GM23248 (cell line): ENCODE measurements around the gene MACC1. TPM values are rescaled to one million over a fixed set of nuclear protein-coding genes. Genes with fewer than 3 reads are reported as not detected.

Source experiments
- DNase-seq: peaks from one replicate; pipeline ENCODE4 v3.0.0-alpha.2; 2015
- H2AFZ ChIP-seq: fragments of 200-600 bp; sonication (generic); 2 replicates; pipeline ENCODE4 v1.6.1; 2016; ENCODE audit warnings: antibody characterized with exemption
- H3F3A ChIP-seq: fragments of 200-600 bp; sonication (generic); 2 replicates; pipeline ENCODE4 v1.6.1; 2016; ENCODE audit warnings: mild to moderate bottlenecking, antibody characterized with exemption, mixed run types; ENCODE audit not compliant: insufficient read depth
- H3K27ac ChIP-seq: fragments of 200-600 bp; sonication (generic); 2 replicates; pipeline ENCODE4 v1.5.1; 2016; ENCODE audit warnings: mild to moderate bottlenecking
- H3K27me3 ChIP-seq: fragments of 200-600 bp; sonication (generic); replicated peaks from 2 replicates; pipeline ENCODE4 v1.6.1; 2016; ENCODE audit warnings: mild to moderate bottlenecking; ENCODE audit not compliant: insufficient read depth
- H3K36me3 ChIP-seq: fragments of 200-600 bp; sonication (generic); 2 replicates; pipeline ENCODE4 v1.6.1; 2016; ENCODE audit warnings: low read depth, mild to moderate bottlenecking
- H3K4me1 ChIP-seq: fragments of 200-600 bp; sonication (generic); 2 replicates; pipeline ENCODE4 v1.6.1; 2016; ENCODE audit warnings: mild to moderate bottlenecking; ENCODE audit not compliant: insufficient read depth
- H3K4me2 ChIP-seq: fragments of 200-600 bp; sonication (generic); one replicate; pipeline ENCODE4 v1.6.1; 2016; ENCODE audit warnings: mild to moderate bottlenecking; ENCODE audit not compliant: unreplicated experiment
- H3K4me3 ChIP-seq: fragments of 200-600 bp; sonication (generic); 2 replicates; pipeline ENCODE4 v1.5.1; 2016; ENCODE audit warnings: mild to moderate bottlenecking
- H3K79me2 ChIP-seq: fragments of 200-600 bp; sonication (generic); 2 replicates; pipeline ENCODE4 v1.6.1; 2016; ENCODE audit warnings: mild to moderate bottlenecking; ENCODE audit not compliant: insufficient read depth
- H3K9ac ChIP-seq: fragments of 200-600 bp; sonication (generic); 2 replicates; pipeline ENCODE4 v1.6.1; 2016; ENCODE audit warnings: mild to moderate bottlenecking
- H3K9me2 ChIP-seq: fragments of 200-600 bp; sonication (generic); 2 replicates; pipeline ENCODE4 v1.6.1; 2016; ENCODE audit warnings: mixed run types, mild to moderate bottlenecking, moderate library complexity; ENCODE audit not compliant: insufficient read depth
- H3K9me3 ChIP-seq: fragments of 200-600 bp; sonication (generic); one replicate; pipeline ENCODE4 v1.6.1; 2017; ENCODE audit warnings: low read depth
- H4K20me1 ChIP-seq: fragments of 200-600 bp; sonication (generic); 2 replicates; pipeline ENCODE4 v1.6.0; 2016; ENCODE audit not compliant: insufficient read depth
- EZH2 ChIP-seq: fragments of 200-600 bp; sonication (generic); IDR thresholded peaks from 2 replicates; pipeline ENCODE4 v1.6.1; 2018; ENCODE audit warnings: antibody characterized with exemption, mild to moderate bottlenecking; ENCODE audit not compliant: insufficient read depth, poor library complexity, severe bottlenecking
- EZH2phosphoT487 ChIP-seq: fragments of 200-600 bp; sonication (generic); IDR thresholded peaks from 2 replicates; pipeline ENCODE4 v1.6.1; 2018; ENCODE audit warnings: antibody characterized with exemption, moderate library complexity, mild to moderate bottlenecking, low read depth; ENCODE audit not compliant: insufficient read depth
- whole genome bisulfite sequencing, 2 experiments: methylation state at CpG; one replicate each; pipeline ENCODE4 v1.1.6; 2015 to 2017; ENCODE audit warnings: low lambda C conversion rate in 2 of 2, low coverage in 1 of 2; ENCODE audit errors: missing lambda C conversion rate in 2 of 2; 5-methylcytosine and 5-hydroxymethylcytosine counted together
- in situ Hi-C: fragments of 300-500 bp; cut with MboI; formaldehyde crosslinking; loops from 2 replicates; pipeline ENCODE4 v1.15.0; 2020
- polyA plus RNA-seq: library from polyadenylated mRNA; unstranded; fragments of >200 nt; fragmentation: Nextera tagmentation; extraction: Ambion mirVana; gene quantifications from 2 replicates; pipeline ENCODE4 v1.2.1, GENCODE V29; 2016
- total RNA-seq: library from RNA; depleted of rRNA; stranded (reverse); fragments of >200 nt; shearing (Covaris generic); gene quantifications from 2 replicates; pipeline ENCODE4 v1.2.3, GENCODE V29; 2014

The MACC1 gene
- total and polyA plus RNA-seq, 2 experiments from 2014 or later = 0.05 to 0.11 TPM

DNA sequence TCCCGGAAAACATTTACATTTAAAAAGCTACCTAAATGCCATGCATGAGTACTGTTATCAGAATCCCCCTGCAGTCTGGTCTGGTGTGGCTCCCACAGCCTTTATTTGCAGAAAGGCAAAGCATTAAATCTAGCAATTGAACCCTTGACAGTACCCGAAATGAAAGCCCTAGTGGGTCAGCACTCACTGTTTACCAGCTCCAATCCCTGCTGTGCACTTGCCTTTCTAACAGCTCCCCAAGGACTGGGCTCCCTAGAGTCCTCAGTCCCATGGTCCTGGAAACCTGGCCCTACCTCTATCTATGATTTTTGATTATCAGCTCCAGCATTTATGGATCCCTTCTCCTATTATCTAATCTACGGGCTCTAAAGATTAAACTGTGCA, 1.9 kb upstream of the MACC1 start:
- no peak overlapping the region for H2AFZ ChIP-seq
- no peaks in the 10 kb centered on the region for H3K36me3 ChIP-seq
- TF ChIP-seq EZH2 (no peak), EZH2phosphoT487 (no peak)
- H3K4me2 ChIP-seq = no peak overlapping the region
- H3K4me1 ChIP-seq = peaks cover 53% of the 10 kb centered on the region
- H3K9me3 ChIP-seq = no peaks in the 10 kb centered on the region
- H3K9ac ChIP-seq = no peak overlapping the region
- H3K79me2 ChIP-seq = no peaks in the 10 kb centered on the region
- 97% methylated on average over 3 of the region's 3 CpGs for WGBS, 2 experiments
- no peaks in the 10 kb centered on the region for H3K27me3 ChIP-seq
- H3F3A ChIP-seq = peaks cover 34% of the 10 kb centered on the region
- H3K27ac ChIP-seq = no peak overlapping the region
- DNase-seq = no peak
- in situ Hi-C loops = no loop called here
- no peaks in the 10 kb centered on the region for H4K20me1 ChIP-seq
- H3K9me2 ChIP-seq = no peaks in the 10 kb centered on the region
- H3K4me3 ChIP-seq = no peak overlapping the region

DNA sequence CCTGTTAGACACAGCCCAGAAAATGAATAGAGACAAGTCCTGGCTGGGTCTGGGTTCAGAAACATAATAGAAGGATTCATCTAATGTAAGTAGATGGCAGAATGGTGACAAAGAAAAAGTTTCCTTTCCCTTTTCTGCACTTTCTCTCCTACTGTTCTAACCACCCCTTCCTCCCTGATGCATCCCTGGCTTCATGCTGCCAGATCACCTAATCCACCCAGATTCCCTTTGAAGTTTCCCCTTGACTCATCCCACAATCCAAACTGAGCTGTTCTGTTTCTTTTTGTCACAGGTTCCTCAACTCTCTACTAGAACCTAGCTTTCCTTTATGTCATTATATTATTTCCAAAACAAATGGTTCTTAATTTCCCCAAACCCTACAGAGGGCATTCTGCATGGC, 1.1 kb upstream of the MACC1 start:
- H3K9me3 ChIP-seq = no peaks in the 10 kb centered on the region
- H3K4me1 ChIP-seq = peaks cover 45% of the 10 kb centered on the region
- in situ Hi-C loops = no loop called here
- H3K4me2 ChIP-seq = no peak overlapping the region
- H4K20me1 ChIP-seq = no peaks in the 10 kb centered on the region
- TF ChIP-seq EZH2phosphoT487 (no peak), EZH2 (no peak)
- no peaks in the 10 kb centered on the region for H3K27me3 ChIP-seq
- H2AFZ ChIP-seq = no peak overlapping the region
- H3K36me3 ChIP-seq = no peaks in the 10 kb centered on the region
- peaks cover 34% of the 10 kb centered on the region for H3F3A ChIP-seq
- no peak overlapping the region for H3K4me3 ChIP-seq
- H3K9ac ChIP-seq = no peak overlapping the region
- H3K79me2 ChIP-seq = no peaks in the 10 kb centered on the region
- DNase-seq = no peak
- H3K27ac ChIP-seq = no peak overlapping the region
- no peaks in the 10 kb centered on the region for H3K9me2 ChIP-seq

DNA sequence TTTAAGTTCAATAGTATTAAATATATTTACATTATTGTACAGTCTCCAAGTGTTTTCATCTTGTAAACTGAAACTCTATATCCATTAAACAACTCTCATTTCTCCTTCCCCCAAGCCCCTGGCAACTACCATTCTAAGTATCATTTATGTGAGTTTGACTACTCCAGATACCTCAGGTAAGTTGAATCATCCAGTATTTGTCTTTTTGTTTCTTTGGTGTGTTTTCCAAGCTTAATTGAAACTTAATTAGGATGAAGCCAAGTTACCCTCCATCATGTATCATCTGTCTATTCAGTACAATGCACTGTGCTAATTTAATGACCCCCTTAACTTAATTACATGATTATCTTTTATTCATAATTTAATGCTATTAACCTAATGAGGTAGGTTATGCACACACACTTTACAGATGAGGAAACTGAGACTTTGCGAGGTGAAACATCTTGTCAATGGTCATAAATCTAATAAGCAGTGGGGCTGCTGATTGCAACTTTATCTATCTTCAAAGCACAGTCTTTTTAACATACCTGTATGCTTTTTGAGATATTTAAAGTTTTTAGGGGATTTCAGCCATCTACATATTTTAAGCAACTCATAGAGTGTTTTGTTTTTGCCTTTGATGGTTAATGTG, 663 bp downstream of the MACC1 start:
- Histone ChIP-seq H3K27me3 (no peaks in the 10 kb centered on the region), H3K4me3 (no peak overlapping the region), H3K9me2 (no peaks in the 10 kb centered on the region), H3K79me2 (no peaks in the 10 kb centered on the region), H3K27ac (no peak overlapping the region), H3K4me2 (no peak overlapping the region), H3K36me3 (no peaks in the 10 kb centered on the region), H3K4me1 (peaks cover 29% of the 10 kb centered on the region), H4K20me1 (no peaks in the 10 kb centered on the region), H2AFZ (no peak overlapping the region), H3F3A (peaks cover 24% of the 10 kb centered on the region), H3K9me3 (no peaks in the 10 kb centered on the region), H3K9ac (no peak overlapping the region)
- 95 to 97% methylated on average over 1 of the region's 1 CpG for WGBS, 2 experiments
- DNase-seq = no peak
- in situ Hi-C loops = no loop called here
- no peak for TF ChIP-seq EZH2
- no peak for TF ChIP-seq EZH2phosphoT487

- Histone ChIP-seq H3K4me1 (peaks cover 15% of the 10 kb centered on the region), H3K4me3 (no peak overlapping the region), H3K79me2 (no peaks in the 10 kb centered on the region), H2AFZ (no peak overlapping the region), H3K27me3 (no peaks in the 10 kb centered on the region), H3K4me2 (no peak overlapping the region), H3F3A (peaks cover 9% of the 10 kb centered on the region), H4K20me1 (no peaks in the 10 kb centered on the region), H3K36me3 (no peaks in the 10 kb centered on the region), H3K9me3 (no peaks in the 10 kb centered on the region), H3K27ac (no peak overlapping the region), H3K9ac (no peak overlapping the region), H3K9me2 (no peaks in the 10 kb centered on the region)
- 95 to 96% methylated on average over 3 of the region's 3 CpGs for WGBS, 2 experiments
- TF ChIP-seq EZH2phosphoT487 (no peak), EZH2 (no peak)
- in situ Hi-C loops = no loop called here
- DNase-seq = no peak
These were observed 2.1 kb downstream of the MACC1 start for GRCh38 chr7:20214921-20215669.
